OCI-LY1 (cell line): ENCODE data around the gene GPR155.

Experiments used
- CTCF ChIP-seq: fragments of 200-600 bp; sonication (generic), shearing (Covaris generic); IDR thresholded peaks from 2 replicates; pipeline ENCODE4 v1.5.1; 2017; ENCODE audit warnings: mild to moderate bottlenecking, antibody characterized with exemption, low read length, moderate library complexity, mixed read lengths
- EZH2 ChIP-seq: fragments of 200-600 bp; sonication (generic), shearing (Covaris generic); IDR thresholded peaks from 2 replicates; pipeline ENCODE4 v1.8.0; 2017; ENCODE audit warnings: borderline replicate concordance, mixed run types, mild to moderate bottlenecking, antibody characterized with exemption, low read length, moderate library complexity, mixed read lengths

DNA sequence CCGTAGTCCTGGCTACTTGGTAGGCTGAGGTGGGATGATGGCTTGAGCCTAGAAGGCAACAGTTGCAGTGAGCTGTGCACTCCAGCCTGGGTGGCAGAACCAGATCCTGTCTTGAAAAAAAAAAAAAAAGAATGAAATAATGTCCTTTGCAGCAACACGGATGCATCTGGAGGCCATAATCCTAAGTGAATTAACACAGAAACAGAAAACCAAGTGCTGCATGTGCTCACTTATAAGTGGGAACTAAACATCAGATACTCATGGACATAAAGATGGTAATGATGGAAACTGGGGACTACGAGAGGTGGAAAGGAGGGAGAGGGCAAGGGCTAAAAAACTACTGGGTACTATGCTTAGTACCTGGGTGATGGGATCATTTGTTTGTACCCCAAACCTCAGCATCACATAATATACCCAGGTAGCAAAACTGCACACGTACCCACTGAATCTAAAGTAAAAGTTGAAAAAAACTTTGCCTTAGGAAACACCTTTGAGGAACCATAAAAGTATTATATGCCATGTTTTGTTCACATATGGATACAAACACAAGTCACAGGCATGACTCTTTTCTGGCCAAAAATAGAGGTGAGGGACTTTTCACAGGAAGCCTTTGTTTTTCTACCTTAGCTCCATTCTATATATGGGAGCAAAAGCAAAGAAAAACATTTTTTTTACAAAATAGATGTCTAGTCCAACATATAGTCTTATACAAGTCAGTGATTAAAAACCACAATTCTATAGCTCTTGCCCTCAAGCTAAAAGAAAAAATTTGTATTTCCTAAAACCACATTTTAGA is 36.6 kb downstream of the GPR155 start:
- TF ChIP-seq CTCF (no peak), EZH2 (no peak)
